ENCODE data around the gene MUC2.

MUC2 gene

DNA sequence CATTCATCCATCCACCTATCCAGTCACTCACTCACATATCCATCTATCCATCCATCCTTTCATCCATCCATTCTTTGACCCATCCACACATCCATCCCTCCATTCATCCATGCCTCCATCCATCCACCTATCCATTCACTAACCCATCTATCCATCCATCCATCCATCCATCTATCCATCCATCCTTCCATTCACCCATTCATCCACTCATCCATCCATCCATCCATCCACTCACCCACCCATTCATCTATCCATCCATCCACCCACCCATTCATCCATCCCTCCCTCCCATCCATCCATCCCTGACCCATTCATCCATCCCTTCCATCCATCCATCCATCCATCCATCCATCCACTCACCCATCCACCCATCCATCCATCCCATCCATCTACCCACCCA, 4.9 kb upstream of the MUC2 start:
- TF ChIP-seq, protein P1, sequence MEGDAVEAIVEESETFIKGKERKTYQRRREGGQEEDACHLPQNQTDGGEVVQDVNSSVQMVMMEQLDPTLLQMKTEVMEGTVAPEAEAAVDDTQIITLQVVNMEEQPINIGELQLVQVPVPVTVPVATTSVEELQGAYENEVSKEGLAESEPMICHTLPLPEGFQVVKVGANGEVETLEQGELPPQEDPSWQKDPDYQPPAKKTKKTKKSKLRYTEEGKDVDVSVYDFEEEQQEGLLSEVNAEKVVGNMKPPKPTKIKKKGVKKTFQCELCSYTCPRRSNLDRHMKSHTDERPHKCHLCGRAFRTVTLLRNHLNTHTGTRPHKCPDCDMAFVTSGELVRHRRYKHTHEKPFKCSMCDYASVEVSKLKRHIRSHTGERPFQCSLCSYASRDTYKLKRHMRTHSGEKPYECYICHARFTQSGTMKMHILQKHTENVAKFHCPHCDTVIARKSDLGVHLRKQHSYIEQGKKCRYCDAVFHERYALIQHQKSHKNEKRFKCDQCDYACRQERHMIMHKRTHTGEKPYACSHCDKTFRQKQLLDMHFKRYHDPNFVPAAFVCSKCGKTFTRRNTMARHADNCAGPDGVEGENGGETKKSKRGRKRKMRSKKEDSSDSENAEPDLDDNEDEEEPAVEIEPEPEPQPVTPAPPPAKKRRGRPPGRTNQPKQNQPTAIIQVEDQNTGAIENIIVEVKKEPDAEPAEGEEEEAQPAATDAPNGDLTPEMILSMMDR (conservative IDR thresholded peaks at IDR 0.05; ENCODE audit: low read depth, low read length) = no peak
- DNase-seq (ENCODE audit: low read depth) = no peak
- no peak overlapping the region for H3K4me3 ChIP-seq (ENCODE audit: low read length)

DNA sequence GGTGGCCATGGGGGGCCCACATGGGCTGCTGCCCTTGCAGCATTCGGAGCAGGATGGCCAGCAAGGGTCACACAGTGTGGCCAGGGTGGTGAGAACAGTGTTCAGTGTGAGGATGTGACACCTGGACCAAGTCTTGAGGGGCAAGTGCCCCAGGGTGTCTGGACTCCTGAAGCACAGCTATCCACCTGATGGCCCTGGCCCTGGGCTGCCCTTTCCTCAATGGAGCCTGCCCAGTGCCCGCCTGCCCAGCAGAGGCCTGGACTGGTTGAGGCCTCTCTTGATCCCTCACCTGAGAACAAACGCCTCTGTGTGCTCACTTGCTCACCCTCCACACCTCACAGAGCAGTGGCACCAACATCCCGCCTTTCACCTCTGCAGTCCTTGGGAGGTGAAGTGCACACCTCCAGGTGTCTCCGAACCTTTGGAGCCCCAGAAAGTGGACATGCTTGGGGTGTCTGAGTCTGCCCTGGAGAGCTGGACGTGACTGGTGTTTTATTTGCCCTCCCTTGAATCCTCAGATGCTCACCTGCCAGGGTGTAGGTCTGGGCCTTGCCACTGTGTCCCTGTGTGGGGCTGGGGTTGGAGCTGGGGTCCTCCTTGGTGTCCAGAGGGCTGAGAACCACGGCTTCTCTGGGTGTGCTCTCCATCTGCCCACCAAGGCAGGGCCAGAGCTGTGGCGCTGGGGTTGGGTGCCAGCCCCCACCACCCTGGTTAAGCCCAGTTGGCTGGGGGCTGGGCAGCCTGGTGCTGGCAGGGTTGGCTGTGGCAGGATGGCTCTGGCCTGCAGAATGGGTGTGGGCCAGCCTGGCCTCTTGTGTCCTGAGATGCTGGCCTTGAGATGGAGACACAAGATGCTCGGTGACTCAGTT, 3.8 kb upstream of the MUC2 start:
- TF ChIP-seq, protein P1 (conservative IDR thresholded peaks at IDR 0.05; ENCODE audit: low read depth, low read length) = no peak
- no peak for DNase-seq (ENCODE audit: low read depth)
- H3K4me3 ChIP-seq (ENCODE audit: low read length) = no peak overlapping the region

DNA sequence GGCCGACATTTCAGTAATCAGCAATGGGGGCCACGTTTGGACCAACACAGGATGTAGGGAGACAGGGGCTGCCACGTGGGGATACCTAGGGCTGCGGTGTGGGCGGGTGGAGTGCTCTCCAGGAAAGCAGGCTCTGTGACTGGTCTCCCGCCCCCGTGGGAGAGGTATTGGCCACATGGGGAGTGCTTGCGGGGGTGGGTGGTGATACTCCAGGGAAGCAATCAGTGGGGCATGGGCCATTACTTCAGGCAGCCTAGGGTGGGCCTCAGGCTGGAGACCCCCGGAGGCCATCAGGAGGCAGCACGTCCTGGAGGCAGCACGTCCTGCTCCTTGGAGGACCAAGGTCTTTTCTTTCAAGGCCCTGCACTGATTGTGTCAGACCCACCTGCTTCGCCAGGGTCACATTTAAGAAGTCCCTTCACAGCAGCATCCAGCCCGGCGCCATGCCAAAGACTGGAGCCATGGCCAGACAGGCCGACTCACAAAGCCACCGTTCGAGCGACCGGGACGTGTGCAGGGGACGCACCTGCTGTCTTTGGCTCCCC, 3.0 kb upstream of the MUC2 start:
- H3K4me3 ChIP-seq (ENCODE audit: low read length) = no peak overlapping the region
- TF ChIP-seq, protein P1 (conservative IDR thresholded peaks at IDR 0.05; ENCODE audit: low read depth, low read length) = no peak
- DNase-seq (ENCODE audit: low read depth) = no peak

DNA sequence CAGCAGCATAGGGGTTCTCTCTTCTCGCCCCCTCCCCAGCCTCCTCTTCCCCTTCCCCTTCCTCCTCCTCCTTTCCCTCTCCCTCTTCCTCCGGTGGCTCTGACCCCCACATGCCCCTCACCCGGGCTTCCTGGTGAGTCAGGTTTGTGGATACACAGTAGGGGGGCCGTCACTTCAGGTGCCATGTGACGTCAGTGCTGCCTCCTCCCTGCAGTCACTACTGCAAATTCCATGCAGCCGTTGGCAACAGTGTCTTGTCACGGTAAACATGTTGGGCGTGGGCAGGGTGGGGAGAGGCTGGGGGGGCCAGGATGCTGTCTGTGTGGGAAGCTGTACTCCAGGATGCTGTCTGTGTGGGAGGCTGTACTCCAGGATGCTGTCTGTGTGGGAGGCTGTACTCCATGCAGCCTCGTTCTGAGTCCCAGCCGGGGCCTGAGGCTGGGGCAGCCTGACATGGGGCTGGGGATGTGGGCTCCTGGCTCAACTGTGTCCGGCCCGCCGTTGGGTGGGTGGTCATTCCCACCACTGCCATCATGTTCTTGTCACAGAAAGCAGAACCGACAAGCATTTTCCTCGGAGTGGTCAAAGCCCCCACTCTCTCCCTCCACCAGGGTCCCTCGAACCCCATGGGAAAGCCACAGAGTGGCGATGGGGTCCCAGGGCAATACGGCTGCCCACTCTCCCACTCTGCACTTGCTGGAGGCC, 2.4 kb upstream of the MUC2 start:
- DNase-seq (ENCODE audit: low read depth) = no peak
- no peak overlapping the region for H3K4me3 ChIP-seq (ENCODE audit: low read length)
- TF ChIP-seq, protein P1 (conservative IDR thresholded peaks at IDR 0.05; ENCODE audit: low read depth, low read length) = no peak

DNA sequence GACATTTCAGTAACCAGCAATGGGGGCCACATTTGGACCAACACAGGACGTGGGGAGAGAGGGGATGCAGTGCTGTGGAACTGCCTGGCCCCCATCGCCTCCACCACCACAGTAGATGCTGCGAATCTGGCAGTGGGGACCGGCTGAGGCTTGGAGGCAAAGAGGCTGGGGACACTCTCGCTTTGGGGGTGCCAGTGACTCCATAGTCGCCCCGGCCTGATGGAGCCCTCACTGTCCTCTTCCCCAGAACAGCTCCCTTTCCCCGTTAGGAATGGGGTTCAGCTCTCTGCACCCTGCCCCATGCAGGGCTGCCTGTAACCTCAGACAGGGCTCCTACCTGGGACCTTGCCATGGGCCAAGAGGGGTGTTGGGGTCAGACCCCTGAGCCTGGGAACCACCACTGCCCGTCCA, 1.8 kb upstream of the MUC2 start:
- no peak overlapping the region for H3K4me3 ChIP-seq (ENCODE audit: low read length)
- TF ChIP-seq, protein P1 (conservative IDR thresholded peaks at IDR 0.05; ENCODE audit: low read depth, low read length) = no peak
- DNase-seq (ENCODE audit: low read depth) = no peak

DNA sequence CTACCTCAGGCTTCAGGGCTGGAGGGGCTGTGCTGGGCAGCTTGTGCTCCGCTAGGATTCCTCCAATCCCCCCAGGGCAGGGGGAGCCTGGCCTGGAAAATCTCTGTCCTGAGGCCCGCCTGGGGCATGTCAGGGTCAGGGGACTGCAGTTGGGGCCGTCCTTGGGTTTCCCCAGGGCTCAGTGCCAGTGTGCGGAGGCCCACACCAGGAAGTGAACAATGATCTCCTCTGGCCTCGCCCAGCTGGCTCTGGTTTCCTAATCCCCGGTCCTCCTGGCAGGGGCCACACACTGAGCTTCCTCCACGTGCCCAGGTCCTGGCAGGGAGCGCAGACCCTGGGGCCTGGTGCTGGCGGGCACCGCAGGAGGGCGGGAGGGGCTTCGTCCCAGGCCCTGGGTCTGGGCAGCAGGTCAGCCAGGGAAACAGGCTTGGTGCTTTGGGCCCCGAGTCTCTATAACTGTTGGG, 1.4 kb upstream of the MUC2 start:
- DNase-seq (ENCODE audit: low read depth) = peak; percentile 87
- TF ChIP-seq, protein P1 (conservative IDR thresholded peaks at IDR 0.05; ENCODE audit: low read depth, low read length) = no peak
- no peak overlapping the region for H3K4me3 ChIP-seq (ENCODE audit: low read length)

All from retinal pigment epithelial cell (primary cell).